Coronary artery (tissue), 2 donors: ENCODE results near the gene DSTYK.

Experiments
- DNase-seq: peaks from one replicate; pipeline ENCODE4 v3.0.0-alpha.2; 2017; ENCODE audit warnings: low spot score
- H3K27ac ChIP-seq, 2 donors: fragments of 200-600 bp; sonication (generic); one replicate each; pipeline ENCODE4 v1.5.1; 2016 to 2019
- H3K4me3 ChIP-seq: fragments of 200-600 bp; sonication (generic); 2 replicates; pipeline ENCODE4 v1.5.1; 2016; ENCODE audit warnings: mild to moderate bottlenecking, moderate library complexity
- CTCF ChIP-seq: fragments of 200-600 bp; sonication (generic); IDR thresholded peaks from one replicate; pipeline ENCODE4 v1.5.1; 2019; ENCODE audit warnings: antibody characterized with exemption

The DSTYK gene

GRCh38 chr1:205144046-205144720, 67.3 kb downstream of the DSTYK start:
- TF ChIP-seq CTCF = no peak
- Histone ChIP-seq H3K27ac (peak overlapping the region in 1 of 2 donors; percentile 70), H3K4me3 (no peak overlapping the region)
- DNase-seq = no peak

- no peak for DNase-seq
- TF ChIP-seq CTCF = no peak
- H3K27ac ChIP-seq = peak overlapping the region in 1 of 2 donors; percentile 1
- peak overlapping the region; percentile 31 for H3K4me3 ChIP-seq
Measured at GRCh38 chr1:205142102-205142469, 69.4 kb downstream of the DSTYK start.

GRCh38 chr1:205141236-205142101, 70.0 kb downstream of the DSTYK start:
- peak overlapping the region; percentile 31 for H3K4me3 ChIP-seq
- TF ChIP-seq CTCF = peak; percentile 65
- peak overlapping the region in 1 of 2 donors; percentile 1 for H3K27ac ChIP-seq
- peak; percentile 79 for DNase-seq

GRCh38 chr1:205140113-205140512, 71.4 kb downstream of the DSTYK start:
- DNase-seq = no peak
- Histone ChIP-seq H3K27ac (no peak overlapping the region), H3K4me3 (no peak overlapping the region)
- no peak for TF ChIP-seq CTCF

GRCh38 chr1:205137901-205138300, 73.6 kb downstream of the DSTYK start:
- Histone ChIP-seq H3K27ac (no peak overlapping the region), H3K4me3 (no peak overlapping the region)
- no peak for DNase-seq
- TF ChIP-seq CTCF = no peak

- Histone ChIP-seq H3K27ac (no peak overlapping the region), H3K4me3 (no peak overlapping the region)
- DNase-seq = no peak
- TF ChIP-seq CTCF = no peak
Measured at GRCh38 chr1:205133287-205133686, 78.2 kb downstream of the DSTYK start.
